Spinal cord (tissue), 10 donors: ENCODE results near the gene ANAPC4. TPM values are rescaled to one million over a fixed set of nuclear protein-coding genes. Genes with fewer than 3 reads are reported as not detected.
"Not testable (repeated sequence)": the region's sequence is repeated elsewhere in the genome, so short reads cannot be mapped to it uniquely, and the experiment has no call there.

Source experiments
- DNase-seq, 6 donors: peaks; one replicate each; pipeline versions ENCODE4 v3.0.0 to v3.0.0-alpha.2; 2013 to 2015; ENCODE audit warnings: low spot score in 6 of 6, low read depth in 4 of 6
- H3K27ac ChIP-seq: one replicate; pipeline ENCODE4 v1.5.1; 2013; ENCODE audit warnings: low read depth, low read length, control low read depth
- H3K27me3 ChIP-seq: one replicate; pipeline ENCODE4 v1.6.1; 2013; ENCODE audit warnings: low read length; ENCODE audit not compliant: control insufficient read depth, insufficient read depth
- H3K36me3 ChIP-seq: one replicate; pipeline ENCODE4 v1.6.1; 2013; ENCODE audit warnings: low read length; ENCODE audit not compliant: control insufficient read depth, insufficient read depth
- H3K4me1 ChIP-seq: one replicate; pipeline ENCODE4 v1.6.1; 2013; ENCODE audit warnings: low read length; ENCODE audit not compliant: control insufficient read depth, insufficient read depth
- H3K4me3 ChIP-seq: one replicate; pipeline ENCODE4 v1.5.1; 2013; ENCODE audit warnings: low read depth, low read length, control low read depth
- H3K9me3 ChIP-seq: one replicate; pipeline ENCODE4 v1.6.1; 2013; ENCODE audit warnings: low read length; ENCODE audit not compliant: control insufficient read depth, insufficient read depth
- WGBS: methylation state at CpG from one replicate; pipeline ENCODE4 v1.1.5; 2013; ENCODE audit warnings: missing lambda C conversion rate; ENCODE audit not compliant: insufficient coverage; 5-methylcytosine and 5-hydroxymethylcytosine counted together
- long read RNA-seq, 4 donors: transcript quantifications; one replicate each; lab custom pipeline, GENCODE V29; 2026
- polyA plus RNA-seq, 2 donors: library from polyadenylated mRNA; unstranded; fragments of 120-200 nt; gene quantifications; one replicate each; pipeline ENCODE4 v1.2.1, GENCODE V29; 2013; ENCODE audit not compliant: insufficient read length in 2 of 2
- total RNA-seq, 2 donors: library from RNA; depleted of rRNA in 1 of 2; stranded (reverse); fragments of 120-200 nt in 1 of 2; fragments of >200 nt in 1 of 2; gene quantifications; one replicate each; pipeline versions ENCODE4 v1.2.3 to v1.2.4, GENCODE V29; 2013 to 2014
- donor health status: healthy.

Gene ANAPC4
- total RNA-seq (10 to 100 TPM; 36.8 to 48.8 TPM), polyA plus RNA-seq (10 to 100 TPM; 36.2 to 38.3 TPM)
- long read RNA-seq, donor 1, partial matches to known transcripts: 29 of 31 reads
- long read RNA-seq, donor 1, other reads (novel, unspliced or antisense): 0 of 31 reads
- long read RNA-seq, donor 2: 0 reads
- long read RNA-seq, donor 3, partial matches to known transcripts: 5 of 10 reads
- long read RNA-seq, donor 3, other reads (novel, unspliced or antisense): 0 of 10 reads
- long read RNA-seq, donor 4, partial matches to known transcripts: 27 of 31 reads
- long read RNA-seq, donor 4, other reads (novel, unspliced or antisense): 0 of 31 reads

GRCh38 chr4:25376754-25377571 is at the start of gene ANAPC4:
ANAPC4 (plus strand) TSS chr4:25377263; CDS start chr4:25377428, 165 bp downstream.
- under 1% methylated on average over 57 of the region's 74 CpGs for WGBS
- peaks cover 8% of the 10 kb centered on the region for H3K36me3 ChIP-seq
- no peaks in the 10 kb centered on the region for H3K9me3 ChIP-seq
- DNase-seq: peak; percentile 44 to 96 (median 76)
- H3K4me3 ChIP-seq: peak within 1 kb of the TSS; percentile 94
- H3K4me1 ChIP-seq: no peaks in the 10 kb centered on the region
- peak within 1 kb of the TSS; percentile 64 for H3K27ac ChIP-seq
- H3K27me3 ChIP-seq: no peaks in the 10 kb centered on the region

- not testable (repeated sequence) for H3K27ac ChIP-seq, H3K4me3 ChIP-seq, H3K9me3 ChIP-seq, H3K36me3 ChIP-seq, H3K4me1 ChIP-seq, H3K27me3 ChIP-seq, DNase-seq
- 100% methylated on average over 1 of the region's 3 CpGs for WGBS
Measured at GRCh38 chr4:25328463-25328862, 48.6 kb upstream of the ANAPC4 start.

GRCh38 chr4:25330335-25330734 is 46.7 kb upstream of the ANAPC4 start:
- Histone ChIP-seq H3K27ac (no peak overlapping the region), H3K4me3 (no peak overlapping the region), H3K27me3 (no peaks in the 10 kb centered on the region), H3K9me3 (no peaks in the 10 kb centered on the region), H3K4me1 (no peaks in the 10 kb centered on the region), H3K36me3 (no peaks in the 10 kb centered on the region)
- no CpG with 5 or more reads among the region's 1 CpG for WGBS
- no peak for DNase-seq

GRCh38 chr4:25330905-25331808 is 45.9 kb upstream of the ANAPC4 start:
- Histone ChIP-seq H3K4me3 (no peak overlapping the region), H3K4me1 (no peaks in the 10 kb centered on the region), H3K9me3 (no peaks in the 10 kb centered on the region), H3K27me3 (no peaks in the 10 kb centered on the region), H3K36me3 (no peaks in the 10 kb centered on the region), H3K27ac (no peak overlapping the region)
- WGBS: 84% methylated on average over 11 of the region's 12 CpGs
- DNase-seq: peak in 1 of 6 donors; percentile 17

- no peaks in the 10 kb centered on the region for H3K27me3 ChIP-seq
Measured at GRCh38 chr4:25343671-25344070, 33.4 kb upstream of the ANAPC4 start.

GRCh38 chr4:25345744-25346143 is 31.3 kb upstream of the ANAPC4 start:
- no peaks in the 10 kb centered on the region for H3K36me3 ChIP-seq
- H3K27ac ChIP-seq: no peak overlapping the region
- 72% methylated on average over 4 of the region's 5 CpGs for WGBS
- H3K4me1 ChIP-seq: no peaks in the 10 kb centered on the region
- DNase-seq: peak in 1 of 6 donors; percentile 31
- no peak overlapping the region for H3K4me3 ChIP-seq
- no peaks in the 10 kb centered on the region for H3K27me3 ChIP-seq
- no peaks in the 10 kb centered on the region for H3K9me3 ChIP-seq

More at GRCh38 chr4:25343671-25344070, 33.4 kb upstream of the ANAPC4 start:
- Histone ChIP-seq H3K4me3 (no peak overlapping the region), H3K4me1 (no peaks in the 10 kb centered on the region), H3K36me3 (no peaks in the 10 kb centered on the region), H3K27ac (no peak overlapping the region), H3K9me3 (no peaks in the 10 kb centered on the region)
- no CpG with 5 or more reads among the region's 2 CpGs for WGBS
- no peak for DNase-seq

DNA sequence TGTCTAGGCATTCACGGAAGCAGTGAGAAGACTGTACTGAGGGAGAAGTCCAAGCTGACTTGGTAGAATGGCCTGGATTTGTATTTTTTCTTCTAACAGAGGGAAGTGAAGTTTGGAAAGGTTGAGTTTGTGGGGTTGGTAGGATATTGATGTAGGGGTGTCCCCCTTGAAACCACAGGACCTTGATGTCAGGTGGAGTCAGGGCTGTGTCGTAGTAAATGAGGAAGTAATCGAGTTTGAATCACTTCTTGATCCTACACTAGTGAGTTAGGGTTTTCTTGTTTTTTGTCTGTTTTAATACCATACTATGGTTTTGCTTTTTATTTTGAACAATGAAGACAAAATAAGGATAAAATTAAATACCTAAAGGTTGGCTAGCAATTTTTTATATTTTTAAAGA is 30.1 kb upstream of the ANAPC4 start:
- 94% methylated on average over 2 of the region's 3 CpGs for WGBS
- Histone ChIP-seq H3K27ac (no peak overlapping the region), H3K36me3 (no peaks in the 10 kb centered on the region), H3K4me3 (no peak overlapping the region), H3K27me3 (no peaks in the 10 kb centered on the region), H3K9me3 (no peaks in the 10 kb centered on the region), H3K4me1 (no peaks in the 10 kb centered on the region)
- DNase-seq: no peak

GRCh38 chr4:25347473-25347872 is 29.6 kb upstream of the ANAPC4 start:
- Histone ChIP-seq H3K4me1 (no peaks in the 10 kb centered on the region), H3K27me3 (no peaks in the 10 kb centered on the region), H3K9me3 (no peaks in the 10 kb centered on the region), H3K36me3 (no peaks in the 10 kb centered on the region), H3K27ac (no peak overlapping the region), H3K4me3 (no peak overlapping the region)
- peak in 1 of 6 donors; percentile 21 for DNase-seq
- WGBS: no CpG with 5 or more reads among the region's 2 CpGs

DNA sequence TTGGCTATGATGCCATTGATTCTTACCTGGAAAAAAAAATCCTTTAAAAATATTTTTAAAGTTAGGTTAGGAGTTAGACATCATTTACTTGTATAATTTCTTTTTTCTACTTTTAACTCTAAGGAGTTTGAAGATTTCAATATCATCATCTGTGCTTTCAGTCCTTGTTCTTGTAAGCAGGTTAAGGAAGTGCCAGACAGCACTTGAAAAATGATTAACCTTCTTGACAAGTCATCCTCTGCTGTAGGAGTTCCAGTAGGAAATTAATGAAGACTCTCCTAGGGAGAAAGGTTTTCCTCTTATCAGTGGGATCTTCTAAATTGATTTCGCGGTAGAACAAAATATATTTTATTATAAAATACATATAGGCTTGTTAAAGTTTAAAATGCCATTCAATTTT is 29.1 kb upstream of the ANAPC4 start:
- DNase-seq: no peak
- no peak overlapping the region for H3K4me3 ChIP-seq
- no peak overlapping the region for H3K27ac ChIP-seq
- H3K36me3 ChIP-seq: no peaks in the 10 kb centered on the region
- no peaks in the 10 kb centered on the region for H3K9me3 ChIP-seq
- H3K27me3 ChIP-seq: no peaks in the 10 kb centered on the region
- H3K4me1 ChIP-seq: no peaks in the 10 kb centered on the region
- WGBS: no CpG with 5 or more reads among the region's 2 CpGs
